GM12892 (cell line): ENCODE results near the gene OR2Y1.
"Not testable (repeated sequence)": the region's sequence is repeated elsewhere in the genome, so short reads cannot be mapped to it uniquely, and the experiment has no call there.

ENCODE experiments used
- DNase-seq: peaks from one replicate; pipeline ENCODE4 v3.0.0; 2011; ENCODE audit not compliant: insufficient read length
- FAIRE-seq: peaks from 2 replicates; lab custom pipeline; 2011; peaks lifted over from hg19 to GRCh38; lab: Jason Lieb, UNC
- POLR2A ChIP-seq: IDR thresholded peaks from 2 replicates; pipeline ENCODE4 v1.6.1; 2011; ENCODE audit warnings: low read depth, low read length, control low read depth
- POLR2AphosphoS5 ChIP-seq: IDR thresholded peaks from 2 replicates; pipeline ENCODE4 v1.6.1; 2011; ENCODE audit warnings: low read depth, low read length, control low read depth
- TAF1 ChIP-seq: IDR thresholded peaks from 2 replicates; pipeline ENCODE4 v1.6.1; 2011; ENCODE audit warnings: low read depth, mild to moderate bottlenecking, control low read depth, low read length, borderline replicate concordance

Gene OR2Y1

GRCh38 chr5:180723936-180724335 is 15.9 kb downstream of the OR2Y1 start:
- no peak for FAIRE-seq
- DNase-seq = no peak
- TF ChIP-seq POLR2A (no peak), POLR2AphosphoS5 (no peak), TAF1 (no peak)

- no peak for FAIRE-seq
- TF ChIP-seq POLR2A (no peak), POLR2AphosphoS5 (no peak), TAF1 (no peak)
- no peak for DNase-seq
These were observed 19.4 kb downstream of the OR2Y1 start for GRCh38 chr5:180720486-180720885.

GRCh38 chr5:180719781-180720180 is 20.1 kb downstream of the OR2Y1 start:
- DNase-seq (no peak), FAIRE-seq (no peak)
- TF ChIP-seq POLR2AphosphoS5 (no peak), TAF1 (no peak), POLR2A (no peak)

GRCh38 chr5:180718810-180719453 is 20.9 kb downstream of the OR2Y1 start:
- no peak for DNase-seq
- peak; percentile 40 for FAIRE-seq
- no peak for TF ChIP-seq TAF1
- no peak for TF ChIP-seq POLR2AphosphoS5
- TF ChIP-seq POLR2A = no peak

GRCh38 chr5:180717989-180718388 is 21.9 kb downstream of the OR2Y1 start:
- TF ChIP-seq TAF1 = no peak
- TF ChIP-seq POLR2A = no peak
- TF ChIP-seq POLR2AphosphoS5 = no peak
- peak; percentile 61 for FAIRE-seq
- no peak for DNase-seq

- TF ChIP-seq POLR2AphosphoS5 = no peak
- TF ChIP-seq POLR2A = no peak
- TF ChIP-seq TAF1 = no peak
- DNase-seq (no peak), FAIRE-seq (no peak)
These were observed 35.5 kb downstream of the OR2Y1 start for GRCh38 chr5:180704362-180704761.

- TF ChIP-seq TAF1 (no peak), POLR2A (no peak), POLR2AphosphoS5 (no peak)
- no peak for DNase-seq
- FAIRE-seq = no peak
These were observed 35.9 kb downstream of the OR2Y1 start for GRCh38 chr5:180703912-180704311.

GRCh38 chr5:180703371-180703770 is 36.5 kb downstream of the OR2Y1 start:
- DNase-seq, FAIRE-seq: not testable (repeated sequence)

GRCh38 chr5:180700440-180700839 is 39.4 kb downstream of the OR2Y1 start:
- FAIRE-seq, DNase-seq: not testable (repeated sequence)

GRCh38 chr5:180699042-180699441 is 40.8 kb downstream of the OR2Y1 start:
- TF ChIP-seq TAF1 (no peak), POLR2AphosphoS5 (no peak), POLR2A (no peak)
- FAIRE-seq = no peak

GRCh38 chr5:180696116-180696515 is 43.7 kb downstream of the OR2Y1 start:
- DNase-seq = no peak
- no peak for FAIRE-seq
- TF ChIP-seq POLR2AphosphoS5 (no peak), POLR2A (no peak), TAF1 (no peak)

More at GRCh38 chr5:180699042-180699441, 40.8 kb downstream of the OR2Y1 start:
- no peak for DNase-seq

GRCh38 chr5:180692429-180692828 is 47.4 kb downstream of the OR2Y1 start:
- no peak for FAIRE-seq
- no peak for DNase-seq
- TF ChIP-seq TAF1 = no peak
- no peak for TF ChIP-seq POLR2A
- TF ChIP-seq POLR2AphosphoS5 = no peak

- DNase-seq = no peak
- FAIRE-seq = no peak
- TF ChIP-seq POLR2AphosphoS5 = no peak
- no peak for TF ChIP-seq POLR2A
- no peak for TF ChIP-seq TAF1
These were observed 48.8 kb downstream of the OR2Y1 start for GRCh38 chr5:180691046-180691445.

- no peak for DNase-seq
- FAIRE-seq = no peak
- TF ChIP-seq POLR2A (no peak), TAF1 (no peak), POLR2AphosphoS5 (no peak)
These were observed 49.3 kb downstream of the OR2Y1 start for GRCh38 chr5:180690562-180690961.
